ENCODE results near the gene ACOXL.
"Not testable (repeated sequence)": the region's sequence is repeated elsewhere in the genome, so short reads cannot be mapped to it uniquely, and the experiment has no call there.

Gene ACOXL

GRCh38 chr2:110940376-110940910 lies 208.1 kb downstream of the ACOXL start:
- DNase-seq (ENCODE audit: low read depth in 1 of 2, low spot score in 1 of 2), result no peak
- in situ Hi-C loops (cut with HindIII; ENCODE audit: low pct_unique_long_range_greater_than_20kb, low sequenced_read_pairs), result no loop called here
- no peak for TF ChIP-seq JUND (IDR thresholded peaks at IDR 0.05; ENCODE audit: low read depth)

DNA sequence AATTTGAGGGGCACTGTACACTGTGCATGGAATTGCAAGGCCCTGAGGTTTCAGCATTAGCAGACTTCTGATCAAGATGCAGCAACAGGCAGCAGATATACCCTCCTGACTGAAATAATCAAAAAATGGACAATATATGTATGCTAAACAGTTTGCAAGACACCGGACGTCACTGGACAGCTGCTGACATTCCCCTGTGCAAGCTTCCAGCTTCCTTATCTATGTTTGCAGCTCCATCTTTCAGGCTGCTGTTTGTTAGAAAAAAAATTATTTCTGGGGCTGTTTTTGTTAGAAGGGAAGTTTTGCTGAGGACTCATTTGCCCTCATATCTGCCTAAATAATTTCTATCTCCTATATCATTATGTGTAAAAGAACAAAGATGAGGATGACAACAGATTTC lies 208.9 kb downstream of the ACOXL start:
- no peak for DNase-seq (ENCODE audit: low read depth in 1 of 2, low spot score in 1 of 2)
- TF ChIP-seq JUND (IDR thresholded peaks at IDR 0.05; ENCODE audit: low read depth), result no peak
- in situ Hi-C loops (cut with HindIII; ENCODE audit: low pct_unique_long_range_greater_than_20kb, low sequenced_read_pairs), result no loop called here

DNA sequence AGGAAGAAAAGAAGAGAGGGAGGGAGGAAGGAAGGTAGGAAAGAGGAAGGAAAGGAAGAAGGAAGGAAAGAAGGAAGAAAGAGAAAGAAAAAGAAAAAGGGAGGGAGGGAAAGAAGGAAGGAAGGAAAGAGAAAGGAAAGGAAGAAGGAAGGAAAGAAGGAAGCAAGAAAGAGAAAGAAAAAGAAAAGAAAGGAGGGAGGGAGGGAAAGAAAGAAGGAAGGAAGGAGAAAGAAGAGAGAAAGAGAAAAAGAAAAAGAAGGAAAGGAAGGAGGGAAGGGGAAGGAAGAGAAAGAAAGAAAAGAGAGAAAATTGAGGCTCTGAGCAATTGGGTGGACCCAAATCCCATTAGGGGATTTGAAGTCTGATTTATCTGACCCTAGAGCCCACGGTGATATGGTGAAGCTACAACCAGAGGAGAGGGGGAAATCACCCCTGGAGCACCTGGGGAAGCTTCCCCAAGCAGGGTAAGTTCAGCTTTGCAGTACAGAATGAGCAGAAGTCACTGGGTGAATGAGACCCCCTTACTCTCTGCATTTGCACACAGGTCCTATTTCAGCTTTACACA lies 210.8 kb downstream of the ACOXL start:
- no peak for DNase-seq (ENCODE audit: low read depth in 1 of 2, low spot score in 1 of 2)
- in situ Hi-C loops (cut with HindIII; ENCODE audit: low pct_unique_long_range_greater_than_20kb, low sequenced_read_pairs), result no loop called here
- TF ChIP-seq JUND (IDR thresholded peaks at IDR 0.05; ENCODE audit: low read depth), result no peak

- in situ Hi-C loops (cut with HindIII; ENCODE audit: low pct_unique_long_range_greater_than_20kb, low sequenced_read_pairs), result no loop called here
- TF ChIP-seq JUND (IDR thresholded peaks at IDR 0.05; ENCODE audit: low read depth), result no peak
- DNase-seq (ENCODE audit: low read depth in 1 of 2, low spot score in 1 of 2), result no peak
Observed at GRCh38 chr2:110946902-110947301, 214.5 kb downstream of the ACOXL start.

DNA sequence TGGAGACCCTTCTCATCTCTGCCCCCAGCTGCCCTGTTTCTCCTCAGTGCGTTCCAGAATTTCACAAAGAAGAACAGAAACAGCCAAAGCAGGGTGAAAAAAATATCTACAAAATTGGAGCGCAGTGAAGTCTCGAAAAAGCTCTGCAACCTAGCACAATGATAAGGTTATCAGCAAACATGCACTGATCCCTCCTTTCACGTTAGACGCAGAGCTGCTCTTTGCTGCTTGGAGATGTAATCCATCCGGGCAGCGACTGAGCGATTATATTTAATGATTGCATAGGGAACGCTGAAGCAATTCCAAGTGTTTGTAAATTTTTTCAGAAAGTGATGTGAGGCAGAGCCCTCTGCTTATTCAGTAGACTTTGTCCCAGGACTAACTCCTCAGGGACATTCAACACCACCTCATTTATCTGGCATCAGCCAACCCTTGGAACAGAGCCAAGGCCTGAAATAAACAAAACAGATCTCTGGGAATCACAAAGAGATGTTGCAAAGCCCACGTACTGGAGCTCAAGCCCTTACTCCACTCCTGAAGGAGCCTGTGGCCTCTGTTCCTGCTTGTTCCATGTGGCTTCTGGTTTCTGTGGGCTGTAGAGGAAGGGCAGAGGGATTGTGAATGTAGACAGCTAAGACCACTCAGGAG lies 215.8 kb downstream of the ACOXL start:
- no peak for DNase-seq (ENCODE audit: low read depth in 1 of 2, low spot score in 1 of 2)
- in situ Hi-C loops (cut with HindIII; ENCODE audit: low pct_unique_long_range_greater_than_20kb, low sequenced_read_pairs), result no loop called here
- TF ChIP-seq JUND (IDR thresholded peaks at IDR 0.05; ENCODE audit: low read depth), result no peak

DNA sequence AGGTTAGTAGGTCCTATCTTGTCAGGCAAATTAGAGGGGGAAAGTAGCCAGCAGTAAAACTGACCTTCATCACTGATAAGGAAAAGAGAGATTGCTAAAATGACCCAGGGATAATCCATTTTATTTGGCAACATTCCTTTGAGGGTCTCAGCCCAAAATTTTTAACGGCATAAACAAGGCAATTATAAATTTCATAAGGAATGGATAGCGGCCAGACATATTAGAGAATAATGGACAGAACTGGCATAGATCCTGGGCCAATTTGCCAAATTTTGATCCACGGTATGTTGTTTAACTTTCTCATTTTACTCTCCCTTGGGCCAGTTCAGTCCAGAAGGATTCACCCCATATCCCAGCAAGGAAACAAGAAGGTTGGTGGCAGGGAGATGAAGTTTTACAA lies 217.9 kb downstream of the ACOXL start:
- TF ChIP-seq JUND (IDR thresholded peaks at IDR 0.05; ENCODE audit: low read depth), result no peak
- no peak for DNase-seq (ENCODE audit: low read depth in 1 of 2, low spot score in 1 of 2)
- in situ Hi-C loops (cut with HindIII; ENCODE audit: low pct_unique_long_range_greater_than_20kb, low sequenced_read_pairs), result no loop called here

GRCh38 chr2:110955045-110955444 lies 222.7 kb downstream of the ACOXL start:
- no peak for DNase-seq (ENCODE audit: low read depth in 1 of 2, low spot score in 1 of 2)
- no peak for TF ChIP-seq JUND (IDR thresholded peaks at IDR 0.05; ENCODE audit: low read depth)
- in situ Hi-C loops (cut with HindIII; ENCODE audit: low pct_unique_long_range_greater_than_20kb, low sequenced_read_pairs), result no loop called here

GRCh38 chr2:110955556-110955955 lies 223.2 kb downstream of the ACOXL start:
- in situ Hi-C loops (cut with HindIII; ENCODE audit: low pct_unique_long_range_greater_than_20kb, low sequenced_read_pairs), result no loop called here
- no peak for TF ChIP-seq JUND (IDR thresholded peaks at IDR 0.05; ENCODE audit: low read depth)
- DNase-seq (ENCODE audit: low read depth in 1 of 2, low spot score in 1 of 2), result no peak

DNA sequence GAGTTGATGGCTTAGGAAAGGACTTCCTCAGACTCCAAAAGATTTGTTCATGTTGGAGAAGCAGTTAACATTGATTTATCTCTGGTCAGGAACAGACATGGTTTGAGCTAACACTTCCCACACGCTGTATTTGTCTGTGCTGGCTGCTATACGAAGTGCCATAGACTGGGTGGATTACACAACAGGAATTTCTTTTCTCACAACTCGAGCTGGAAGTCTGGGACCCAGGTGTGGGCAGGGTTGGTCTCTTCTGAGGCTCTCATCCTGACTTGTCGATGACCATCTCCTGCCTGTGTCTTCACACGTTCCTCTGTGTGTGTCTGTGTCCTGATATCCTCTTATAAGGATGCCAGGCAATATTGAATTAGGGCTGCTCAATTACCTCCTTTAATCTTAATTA lies 224.9 kb downstream of the ACOXL start:
- TF ChIP-seq JUND (IDR thresholded peaks at IDR 0.05; ENCODE audit: low read depth), result no peak
- in situ Hi-C loops (cut with HindIII; ENCODE audit: low pct_unique_long_range_greater_than_20kb, low sequenced_read_pairs), result no loop called here
- no peak for DNase-seq (ENCODE audit: low read depth in 1 of 2, low spot score in 1 of 2)

- TF ChIP-seq JUND (IDR thresholded peaks at IDR 0.05; ENCODE audit: low read depth), result no peak
- in situ Hi-C loops (cut with HindIII; ENCODE audit: low pct_unique_long_range_greater_than_20kb, low sequenced_read_pairs), result no loop called here
- no peak for DNase-seq (ENCODE audit: low read depth in 1 of 2, low spot score in 1 of 2)
Observed at GRCh38 chr2:110958346-110959119, 226.2 kb downstream of the ACOXL start.

- TF ChIP-seq JUND (IDR thresholded peaks at IDR 0.05; ENCODE audit: low read depth), result no peak
- no peak for DNase-seq (ENCODE audit: low read depth in 1 of 2, low spot score in 1 of 2)
- in situ Hi-C loops (cut with HindIII; ENCODE audit: low pct_unique_long_range_greater_than_20kb, low sequenced_read_pairs), result no loop called here
Observed at GRCh38 chr2:110959198-110959597, 226.8 kb downstream of the ACOXL start.

- no peak for TF ChIP-seq JUND (IDR thresholded peaks at IDR 0.05; ENCODE audit: low read depth)
- in situ Hi-C loops (cut with HindIII; ENCODE audit: low pct_unique_long_range_greater_than_20kb, low sequenced_read_pairs), result no loop called here
Observed at GRCh38 chr2:110960281-110960680, 227.9 kb downstream of the ACOXL start.

DNA sequence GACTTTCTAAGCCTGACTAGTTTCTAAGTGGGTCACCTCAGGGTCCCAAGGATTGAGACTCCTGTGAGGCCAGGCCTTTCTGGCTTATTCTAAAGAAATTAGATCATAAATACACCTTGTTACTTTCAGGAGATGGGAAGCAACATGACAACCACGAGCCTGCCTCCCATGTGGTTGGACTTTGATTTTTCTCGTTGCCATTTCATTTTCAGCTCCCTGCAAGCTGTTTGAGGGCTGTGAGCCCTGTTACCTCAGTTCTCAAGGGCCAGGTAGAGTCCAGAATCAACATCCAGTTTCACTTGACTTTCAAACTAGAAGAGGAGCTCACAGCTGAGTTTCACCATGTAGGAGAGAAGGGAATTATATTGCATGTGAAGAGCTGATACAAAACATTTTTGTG lies 228.6 kb downstream of the ACOXL start:
- in situ Hi-C loops (cut with HindIII; ENCODE audit: low pct_unique_long_range_greater_than_20kb, low sequenced_read_pairs), result no loop called here
- TF ChIP-seq JUND (IDR thresholded peaks at IDR 0.05; ENCODE audit: low read depth), result no peak

More at GRCh38 chr2:110960281-110960680, 227.9 kb downstream of the ACOXL start:
- no peak for DNase-seq (ENCODE audit: low read depth in 1 of 2, low spot score in 1 of 2)

GRCh38 chr2:110961643-110962042 lies 229.3 kb downstream of the ACOXL start:
- in situ Hi-C loops (cut with HindIII; ENCODE audit: low pct_unique_long_range_greater_than_20kb, low sequenced_read_pairs); DNase-seq (ENCODE audit: low read depth in 1 of 2, low spot score in 1 of 2): not testable (repeated sequence)

More for the DNA sequence above, 228.6 kb downstream of the ACOXL start:
- no peak for DNase-seq (ENCODE audit: low read depth in 1 of 2, low spot score in 1 of 2)
